NCI-H1048 (cell line): ENCODE data around the gene EXOC6.

Experiments used
- DNase-seq: peaks from one replicate; lab custom pipeline; 2025; lab: John Stamatoyannopoulos, UW

Gene EXOC6

GRCh38 chr10:93023013-93023650 lies 174.8 kb downstream of the EXOC6 start:
- no peak for DNase-seq

- DNase-seq = no peak
Observed at GRCh38 chr10:93026072-93026471, 177.8 kb downstream of the EXOC6 start.

- DNase-seq = no peak
Observed at GRCh38 chr10:93027508-93027907, 179.2 kb downstream of the EXOC6 start.

GRCh38 chr10:93028883-93029282 lies 180.6 kb downstream of the EXOC6 start:
- DNase-seq = no peak

- no peak for DNase-seq
Observed at GRCh38 chr10:93030409-93030808, 182.1 kb downstream of the EXOC6 start.

GRCh38 chr10:93032105-93032808 lies 183.9 kb downstream of the EXOC6 start:
- DNase-seq = no peak

- DNase-seq = no peak
Observed at GRCh38 chr10:93032809-93033137, 184.5 kb downstream of the EXOC6 start.

- DNase-seq = no peak
Observed at GRCh38 chr10:93034426-93034825, 186.1 kb downstream of the EXOC6 start.

- no peak for DNase-seq
Observed at GRCh38 chr10:93039110-93039509, 190.8 kb downstream of the EXOC6 start.

GRCh38 chr10:93039721-93040120 lies 191.4 kb downstream of the EXOC6 start:
- DNase-seq = no peak

GRCh38 chr10:93054486-93054885 lies 206.2 kb downstream of the EXOC6 start:
- DNase-seq = no peak

GRCh38 chr10:93058139-93058538 lies 209.8 kb downstream of the EXOC6 start:
- DNase-seq = no peak

- DNase-seq = no peak
Observed at GRCh38 chr10:93059975-93060886, 211.9 kb downstream of the EXOC6 start, which contains the start of gene CYP26C1. Gene CYP26C1 (plus strand): TSS chr10:93060798. CDS start chr10:93061264, 466 bp downstream.

GRCh38 chr10:93060887-93061593 lies 212.7 kb downstream of the EXOC6 start:
- no peak for DNase-seq

GRCh38 chr10:93061594-93062513 lies 213.5 kb downstream of the EXOC6 start:
- DNase-seq = no peak

- no peak for DNase-seq
Observed at GRCh38 chr10:93062514-93063143, 214.3 kb downstream of the EXOC6 start.

GRCh38 chr10:93063144-93063976 lies 215.0 kb downstream of the EXOC6 start:
- no peak for DNase-seq

GRCh38 chr10:93063977-93064660 lies 215.8 kb downstream of the EXOC6 start:
- no peak for DNase-seq
